Skeletal muscle satellite cell (primary cell): Measurements from ENCODE around the gene PSMB3. TPM values are rescaled to one million over a fixed set of nuclear protein-coding genes. Genes with fewer than 3 reads are reported as not detected.

ENCODE experiments used
- H3K27me3 ChIP-seq: 2 replicates; pipeline ENCODE4 v1.7.0; 2013; ENCODE audit warnings: low read length; ENCODE audit not compliant: control insufficient read depth, insufficient read depth
- H3K36me3 ChIP-seq: 2 replicates; pipeline ENCODE4 v1.7.0; 2013; ENCODE audit warnings: mild to moderate bottlenecking, control low read depth, low read length; ENCODE audit not compliant: insufficient read depth
- H3K4me1 ChIP-seq: 2 replicates; pipeline ENCODE4 v1.7.0; 2013; ENCODE audit warnings: low read length; ENCODE audit not compliant: control insufficient read depth, insufficient read depth
- H3K4me2 ChIP-seq: 2 replicates; pipeline ENCODE4 v1.7.0; 2013; ENCODE audit warnings: mild to moderate bottlenecking, low read length
- H3K4me3 ChIP-seq: 2 replicates; pipeline ENCODE4 v1.7.0; 2013; ENCODE audit warnings: low read length
- H3K9ac ChIP-seq: 2 replicates; pipeline ENCODE4 v1.7.0; 2013; ENCODE audit warnings: mild to moderate bottlenecking, low read depth, low read length, moderate library complexity
- H3K9me3 ChIP-seq: replicated peaks from 2 replicates; pipeline ENCODE4 v1.7.0; 2013; ENCODE audit warnings: mild to moderate bottlenecking, control low read depth, low read length
- total RNA-seq: library from RNA; depleted of rRNA; stranded (reverse); fragments of >200 nt; gene quantifications from 2 replicates; pipeline ENCODE4 v1.2.3, GENCODE V29; 2012; rRNA removed

The PSMB3 gene
- 460 and 486 TPM in 2 replicates for total RNA-seq

DNA sequence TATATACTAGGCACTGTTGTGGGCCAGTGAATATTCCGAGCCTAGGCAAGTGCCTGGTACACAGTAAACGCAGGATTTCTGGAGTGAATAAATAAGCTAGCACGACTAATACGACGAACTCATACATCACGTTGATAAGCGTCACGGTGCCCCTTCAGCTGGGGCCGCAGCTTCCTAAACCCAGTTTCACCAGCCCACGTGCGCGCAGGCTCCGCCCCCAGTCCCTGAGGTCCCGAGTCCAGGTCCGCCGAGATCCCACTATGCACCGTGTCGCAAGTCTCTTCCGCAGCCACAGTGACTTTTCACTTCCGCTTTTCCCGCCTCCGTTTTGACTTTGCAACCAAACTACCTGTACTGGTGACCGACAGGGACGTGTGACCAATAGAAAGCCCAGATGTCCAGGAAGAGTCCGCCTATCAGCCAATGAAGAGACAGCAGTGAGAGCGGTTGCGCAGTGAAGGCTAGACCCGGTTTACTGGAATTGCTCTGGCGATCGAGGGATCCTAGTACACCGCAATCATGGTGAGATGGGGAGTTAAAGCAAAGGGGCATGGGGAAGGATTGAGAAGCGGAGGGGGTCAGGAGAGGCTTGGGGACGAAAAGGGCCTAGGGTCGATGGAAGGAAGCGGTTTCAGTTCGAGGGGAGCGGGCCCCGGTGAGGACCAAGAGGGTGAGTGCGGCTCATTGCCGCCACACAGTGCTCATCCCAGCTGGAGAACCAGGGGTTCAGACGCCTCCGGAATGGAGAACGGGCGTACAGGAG is at the start of gene PSMB3:
Gene PSMB3, plus strand, starts transcription at position 434 of the 763 bp plus-strand sequence. Its CDS starts 86 bp downstream, at position 520.
- Histone ChIP-seq H3K4me2 (peak within 1 kb of the TSS; percentile 99), H3K36me3 (peaks cover 18% of the 10 kb centered on the region), H3K27me3 (no peaks in the 10 kb centered on the region), H3K4me3 (peak within 1 kb of the TSS; percentile 88), H3K9me3 (no peaks in the 10 kb centered on the region), H3K4me1 (peaks cover 23% of the 10 kb centered on the region), H3K9ac (peak within 1 kb of the TSS; percentile 91)

DNA sequence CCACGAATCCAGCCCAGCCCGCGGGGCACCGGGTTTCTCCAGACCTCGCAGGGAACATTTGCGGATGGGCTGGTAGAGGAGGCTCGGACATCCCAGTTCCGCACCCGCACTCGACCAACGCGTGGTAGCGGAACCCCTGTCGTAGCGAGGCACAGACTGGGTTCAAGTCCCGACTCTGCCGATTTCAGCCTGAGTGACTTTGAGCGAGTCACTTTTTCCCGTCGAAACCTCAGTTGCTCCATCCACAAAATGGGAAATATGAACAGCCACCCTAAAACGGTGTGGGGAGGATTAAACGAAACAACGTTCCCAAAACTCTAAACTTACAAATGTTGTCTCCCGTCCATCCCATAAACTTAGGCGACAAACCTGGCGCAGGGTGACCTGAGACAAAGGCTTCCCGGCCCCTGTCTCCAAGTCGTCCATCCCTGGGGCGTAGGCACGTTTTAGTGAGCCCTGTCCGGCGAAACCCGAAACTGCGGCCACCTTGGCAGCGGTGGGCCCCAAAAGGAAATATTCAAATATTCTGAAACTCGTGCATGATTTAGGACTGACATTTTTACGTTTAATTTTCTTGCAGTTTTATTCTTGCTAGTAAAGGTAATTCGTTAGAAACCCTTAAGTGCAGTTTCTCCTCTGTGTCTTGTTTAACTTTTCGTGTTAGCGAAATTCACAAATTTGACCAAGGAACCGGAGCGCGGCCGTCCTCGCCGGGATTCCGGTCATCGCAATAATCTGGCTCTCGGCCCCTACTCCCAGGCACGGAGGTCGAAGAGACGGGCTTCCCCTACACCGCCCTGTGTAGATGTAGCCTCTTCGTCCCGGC is 49.4 kb upstream of the PSMB3 start:
- Histone ChIP-seq H3K9ac (peak overlapping the region; percentile 74), H3K36me3 (no peaks in the 10 kb centered on the region), H3K9me3 (no peaks in the 10 kb centered on the region), H3K4me3 (peak overlapping the region; percentile 74), H3K4me2 (peak overlapping the region; percentile 84), H3K4me1 (peaks cover 39% of the 10 kb centered on the region), H3K27me3 (no peaks in the 10 kb centered on the region)

DNA sequence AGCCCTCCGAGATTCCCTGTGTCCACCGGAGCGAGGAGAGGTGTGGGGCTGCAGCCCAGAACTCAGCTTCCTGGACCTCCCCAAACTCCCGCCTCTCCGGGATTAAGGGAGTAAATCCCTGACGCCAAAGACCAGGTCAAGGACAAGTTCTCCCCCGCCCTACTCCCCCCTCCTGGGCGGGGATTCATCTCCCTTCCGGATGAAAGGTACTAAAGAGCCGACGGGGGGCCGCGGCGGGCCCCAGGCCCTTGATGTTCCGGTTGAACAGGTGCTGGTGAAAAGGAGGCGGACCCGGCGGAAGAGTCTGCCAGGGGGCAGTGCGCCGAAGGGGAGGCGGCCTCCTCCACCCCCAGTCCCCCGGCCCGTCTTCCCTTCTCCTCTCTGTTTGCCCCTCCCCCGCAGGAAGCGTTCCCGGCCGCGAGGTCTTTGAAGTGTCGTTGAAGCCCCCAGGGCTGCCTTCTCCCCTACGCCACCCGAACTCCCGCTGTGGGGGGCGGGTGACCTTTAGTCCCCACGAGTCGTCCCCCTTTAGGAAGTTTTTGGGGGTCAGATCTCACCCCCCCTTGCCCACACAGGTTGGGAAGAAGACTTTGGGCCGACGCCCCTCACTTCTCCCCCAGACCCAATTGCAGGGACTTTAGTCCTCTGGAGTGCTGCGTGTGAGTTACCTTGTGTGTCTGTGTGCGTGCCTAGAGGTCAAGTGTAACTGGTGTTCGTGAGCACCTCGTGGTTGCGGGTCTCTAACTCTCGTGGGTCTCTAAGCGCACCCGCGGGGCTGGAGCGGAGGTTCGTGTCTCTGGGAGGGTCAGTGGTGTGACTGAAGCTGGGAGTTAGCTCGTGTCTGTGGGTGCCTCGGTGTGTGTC is 48.6 kb upstream of the PSMB3 start:
- H3K27me3 ChIP-seq = no peaks in the 10 kb centered on the region
- H3K36me3 ChIP-seq = peaks cover 2% of the 10 kb centered on the region
- H3K9ac ChIP-seq = peak overlapping the region; percentile 86
- H3K4me1 ChIP-seq = peaks cover 39% of the 10 kb centered on the region
- H3K4me2 ChIP-seq = peak overlapping the region; percentile 84
- no peaks in the 10 kb centered on the region for H3K9me3 ChIP-seq
- H3K4me3 ChIP-seq = peak overlapping the region; percentile 74

DNA sequence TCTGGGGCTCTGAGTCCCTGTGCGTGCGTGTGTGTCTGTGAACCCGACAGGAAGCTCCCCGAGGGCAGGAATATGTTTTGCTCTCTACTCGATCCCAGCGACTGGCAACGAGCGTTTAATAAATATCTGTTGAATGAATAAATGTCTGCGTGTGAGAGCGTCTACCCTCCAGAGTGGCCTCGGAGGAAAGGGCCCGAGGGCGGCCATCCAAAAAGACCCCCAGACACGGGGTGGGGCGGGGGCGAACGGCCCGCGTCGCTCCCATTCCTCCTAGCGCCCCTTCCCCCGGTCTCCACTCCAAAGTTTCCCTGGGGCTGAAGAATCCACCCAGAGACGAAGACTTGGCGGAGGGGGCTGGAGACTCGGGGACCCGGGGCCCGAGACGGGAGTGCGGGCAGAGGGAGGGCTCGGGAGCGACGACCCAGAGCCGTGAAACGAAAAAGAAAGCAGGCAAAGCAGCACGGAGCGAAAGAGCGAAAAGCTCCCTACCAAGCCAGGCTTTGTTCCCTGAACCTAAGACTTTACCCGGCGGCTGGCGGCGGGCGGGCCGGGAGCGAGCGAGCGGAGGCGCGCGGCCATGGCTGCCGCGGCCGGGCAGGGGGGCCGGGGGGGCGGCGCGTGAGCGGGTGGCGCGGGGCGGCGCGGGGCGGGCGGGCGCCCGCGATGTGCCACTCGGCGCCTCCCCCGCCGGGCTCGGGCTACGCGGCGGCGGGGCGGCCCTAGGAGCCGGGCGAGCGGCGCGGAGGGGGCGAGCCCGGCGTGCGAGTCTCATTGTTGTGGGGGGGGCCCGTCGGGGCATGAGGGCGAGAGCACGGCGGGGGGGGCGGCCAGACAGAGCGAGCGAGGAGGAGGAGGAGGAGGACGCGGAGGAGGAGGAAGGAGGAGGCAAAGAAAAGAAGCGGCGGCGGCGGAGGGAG is 47.7 kb upstream of the PSMB3 start, which contains the start of gene MLLT6:
Gene MLLT6, plus strand, starts transcription at position 668 of the 917 bp plus-strand sequence. CDS start 360 bp downstream, outside the sequence.
- peaks cover 11% of the 10 kb centered on the region for H3K36me3 ChIP-seq
- H3K4me3 ChIP-seq = peak within 1 kb of the TSS; percentile 74
- H3K27me3 ChIP-seq = no peaks in the 10 kb centered on the region
- H3K9me3 ChIP-seq = no peaks in the 10 kb centered on the region
- peak within 1 kb of the TSS; percentile 86 for H3K9ac ChIP-seq
- peaks cover 39% of the 10 kb centered on the region for H3K4me1 ChIP-seq
- peak within 1 kb of the TSS; percentile 95 for H3K4me2 ChIP-seq

DNA sequence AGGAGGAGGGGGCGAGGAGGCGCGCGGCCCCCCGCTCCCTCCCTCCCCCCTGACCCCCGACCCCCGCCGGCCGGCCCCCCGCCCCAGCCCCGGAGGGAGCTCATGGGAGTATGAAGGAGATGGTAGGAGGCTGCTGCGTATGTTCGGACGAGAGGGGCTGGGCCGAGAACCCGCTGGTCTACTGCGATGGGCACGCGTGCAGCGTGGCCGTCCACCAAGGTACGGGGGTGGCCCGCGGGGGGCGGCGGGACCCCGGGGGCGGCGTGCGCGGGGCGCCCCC is 47.1 kb upstream of the PSMB3 start:
- Histone ChIP-seq H3K9ac (peak overlapping the region; percentile 77), H3K4me3 (peak overlapping the region; percentile 74), H3K36me3 (peaks cover 14% of the 10 kb centered on the region), H3K4me2 (peak overlapping the region; percentile 95), H3K4me1 (peaks cover 39% of the 10 kb centered on the region), H3K27me3 (no peaks in the 10 kb centered on the region), H3K9me3 (no peaks in the 10 kb centered on the region)

DNA sequence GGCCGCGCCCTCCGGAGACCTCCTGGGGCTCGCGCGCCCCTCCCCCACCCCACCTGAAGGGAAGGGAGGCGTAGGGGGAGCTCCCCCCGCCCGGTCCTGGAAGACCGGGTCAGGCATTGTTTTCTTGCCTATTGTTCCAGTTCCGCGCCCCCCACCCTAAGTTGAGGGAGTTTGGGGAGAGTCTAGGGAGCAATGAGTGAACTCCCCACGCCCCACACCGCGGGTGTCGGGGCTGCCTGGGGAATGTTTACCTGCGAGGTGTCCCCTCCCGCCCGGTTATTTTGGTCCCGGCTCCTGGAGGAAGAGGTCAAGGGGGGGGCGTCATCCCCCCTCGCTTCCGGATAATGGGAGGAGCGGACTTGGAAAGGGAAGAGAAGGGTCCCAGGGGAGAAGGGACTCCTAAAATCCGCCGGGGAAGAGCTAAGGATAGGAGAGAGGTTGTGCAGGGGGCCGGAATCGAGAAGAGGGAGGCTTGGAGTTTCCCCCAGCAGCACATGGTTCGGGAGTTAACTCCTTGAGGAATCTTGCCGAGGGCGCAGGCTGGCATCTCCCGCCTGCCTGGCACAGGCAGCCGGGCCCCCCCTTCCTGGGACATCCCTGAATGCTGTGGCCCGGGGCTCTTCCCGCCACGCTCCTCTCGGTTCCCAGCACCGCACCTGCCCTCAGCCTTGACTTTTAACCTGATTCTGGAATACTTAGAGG is 46.6 kb upstream of the PSMB3 start:
- H3K9ac ChIP-seq = peak overlapping the region; percentile 77
- peaks cover 39% of the 10 kb centered on the region for H3K4me1 ChIP-seq
- H3K4me3 ChIP-seq = peak overlapping the region; percentile 74
- H3K36me3 ChIP-seq = peaks cover 14% of the 10 kb centered on the region
- peak overlapping the region; percentile 95 for H3K4me2 ChIP-seq
- H3K9me3 ChIP-seq = no peaks in the 10 kb centered on the region
- no peaks in the 10 kb centered on the region for H3K27me3 ChIP-seq

DNA sequence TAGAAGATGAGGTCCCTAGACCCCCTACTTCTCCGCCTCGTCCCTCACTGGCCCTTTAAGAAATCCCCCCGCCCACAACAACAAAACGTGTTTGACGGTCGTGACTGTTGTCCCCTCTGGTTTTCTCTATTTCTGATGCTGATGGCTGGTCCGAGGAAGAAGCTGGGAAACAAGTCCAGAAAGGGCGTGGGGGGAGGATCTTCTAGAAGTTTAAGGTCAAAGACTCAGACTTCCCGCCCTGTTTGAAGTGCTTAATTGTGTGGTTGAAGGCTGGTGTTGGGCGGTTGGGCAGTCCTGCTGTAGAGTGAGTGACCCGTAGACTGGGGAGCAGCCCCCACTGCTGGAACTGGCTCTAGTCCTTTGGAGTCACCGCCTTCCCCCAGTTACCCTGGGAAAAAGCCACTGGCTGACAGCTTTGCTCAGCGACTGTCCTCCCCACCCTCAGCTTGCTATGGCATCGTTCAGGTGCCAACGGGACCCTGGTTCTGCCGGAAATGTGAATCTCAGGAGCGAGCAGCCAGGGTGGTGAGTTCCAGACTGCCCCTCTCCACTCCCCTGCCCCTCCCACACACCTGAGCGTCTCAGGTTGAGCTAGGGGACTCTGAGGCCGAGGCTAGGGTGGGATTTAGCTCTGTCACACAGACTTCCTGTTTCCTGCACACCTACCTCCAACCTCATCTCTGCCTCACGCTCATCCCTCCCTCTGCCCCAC is 45.9 kb upstream of the PSMB3 start:
- peak overlapping the region; percentile 74 for H3K4me3 ChIP-seq
- H3K4me2 ChIP-seq = peak overlapping the region; percentile 95
- H3K4me1 ChIP-seq = peaks cover 36% of the 10 kb centered on the region
- peak overlapping the region; percentile 77 for H3K9ac ChIP-seq
- no peaks in the 10 kb centered on the region for H3K27me3 ChIP-seq
- H3K9me3 ChIP-seq = no peaks in the 10 kb centered on the region
- peaks cover 14% of the 10 kb centered on the region for H3K36me3 ChIP-seq

DNA sequence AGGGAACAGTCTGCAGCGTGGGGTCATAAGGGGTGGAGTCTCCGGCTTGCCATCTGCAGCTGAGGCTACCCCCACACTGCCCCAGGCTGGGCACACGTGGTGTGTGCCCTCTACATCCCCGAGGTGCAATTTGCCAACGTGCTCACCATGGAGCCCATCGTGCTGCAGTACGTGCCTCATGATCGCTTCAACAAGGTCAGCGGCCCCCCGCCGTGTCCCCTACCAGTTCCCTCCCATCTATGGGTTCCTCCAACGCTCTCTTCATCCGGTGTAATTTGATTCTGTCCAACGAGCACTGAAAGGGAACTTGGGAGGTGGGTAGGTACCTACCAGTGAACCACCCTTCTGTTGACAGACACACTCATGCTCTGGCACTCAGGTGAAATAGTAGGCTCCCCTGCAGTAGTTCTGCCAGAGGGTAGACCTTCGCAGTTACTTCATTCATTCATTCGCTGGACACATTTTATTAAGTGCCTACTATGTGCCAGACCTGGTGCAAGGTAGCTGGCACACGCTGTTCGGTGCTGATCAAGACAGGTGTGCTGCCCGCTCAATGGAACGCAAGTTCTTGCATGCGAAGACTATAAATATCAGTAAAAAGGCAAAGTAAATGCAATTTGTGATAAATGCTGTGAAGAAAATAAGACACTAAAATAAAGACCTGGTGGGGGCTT is 44.7 kb upstream of the PSMB3 start:
- Histone ChIP-seq H3K27me3 (no peaks in the 10 kb centered on the region), H3K9ac (no peak overlapping the region), H3K4me2 (no peak overlapping the region), H3K4me1 (peaks cover 31% of the 10 kb centered on the region), H3K4me3 (no peak overlapping the region), H3K9me3 (no peaks in the 10 kb centered on the region), H3K36me3 (peaks cover 14% of the 10 kb centered on the region)

DNA sequence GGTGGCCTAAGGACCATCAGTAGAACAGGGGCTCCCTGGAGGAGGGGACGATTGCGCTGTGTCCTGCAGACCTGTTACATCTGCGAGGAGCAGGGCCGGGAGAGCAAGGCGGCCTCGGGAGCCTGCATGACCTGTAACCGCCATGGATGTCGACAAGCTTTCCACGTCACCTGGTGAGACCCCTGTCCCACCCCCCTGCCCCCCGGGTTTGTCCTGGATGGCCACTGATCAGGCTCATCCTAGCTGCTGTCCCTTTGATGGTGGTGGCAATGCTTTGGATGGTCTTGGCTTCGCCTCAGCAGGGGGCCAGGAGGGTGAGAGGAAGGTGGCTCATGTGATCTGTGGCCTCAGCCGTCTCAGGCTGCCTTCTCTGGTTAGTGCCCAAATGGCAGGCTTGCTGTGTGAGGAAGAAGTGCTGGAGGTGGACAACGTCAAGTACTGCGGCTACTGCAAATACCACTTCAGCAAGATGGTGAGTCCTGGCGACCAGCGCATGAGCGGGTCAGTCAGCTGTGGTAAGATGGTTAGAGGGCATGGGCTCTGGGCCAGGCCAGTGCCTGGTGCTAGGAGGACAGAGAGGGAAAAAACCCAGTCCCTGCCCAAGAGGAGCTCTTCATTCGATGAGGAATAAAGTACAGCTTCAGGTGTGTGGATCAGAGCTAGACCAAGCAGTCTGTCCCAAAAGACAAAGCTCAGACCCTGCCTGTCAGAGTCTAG is 43.3 kb upstream of the PSMB3 start:
- Histone ChIP-seq H3K9ac (no peak overlapping the region), H3K27me3 (no peaks in the 10 kb centered on the region), H3K4me1 (peaks cover 17% of the 10 kb centered on the region), H3K9me3 (no peaks in the 10 kb centered on the region), H3K4me2 (no peak overlapping the region), H3K36me3 (peaks cover 25% of the 10 kb centered on the region), H3K4me3 (no peak overlapping the region)
